GM19324 (cell line): ENCODE results near the gene HERC3.
"Not testable (repeated sequence)": the region's sequence is repeated elsewhere in the genome, so short reads cannot be mapped to it uniquely, and the experiment has no call there.

Source experiments
- ATAC-seq: cut with Tn5 transposase; IDR thresholded peaks from one replicate; pipeline ENCODE4 v1.9.1; 2021; ENCODE audit warnings: mild to moderate bottlenecking, moderate library complexity; ENCODE audit not compliant: unreplicated experiment, low FRiP score

HERC3 gene

GRCh38 chr4:88605736-88606135, 13.5 kb downstream of the HERC3 start:
- no peak for ATAC-seq

GRCh38 chr4:88606832-88607231, 14.6 kb downstream of the HERC3 start:
- no peak for ATAC-seq

- ATAC-seq: no peak
Measured at GRCh38 chr4:88609387-88609786, 17.1 kb downstream of the HERC3 start.

DNA sequence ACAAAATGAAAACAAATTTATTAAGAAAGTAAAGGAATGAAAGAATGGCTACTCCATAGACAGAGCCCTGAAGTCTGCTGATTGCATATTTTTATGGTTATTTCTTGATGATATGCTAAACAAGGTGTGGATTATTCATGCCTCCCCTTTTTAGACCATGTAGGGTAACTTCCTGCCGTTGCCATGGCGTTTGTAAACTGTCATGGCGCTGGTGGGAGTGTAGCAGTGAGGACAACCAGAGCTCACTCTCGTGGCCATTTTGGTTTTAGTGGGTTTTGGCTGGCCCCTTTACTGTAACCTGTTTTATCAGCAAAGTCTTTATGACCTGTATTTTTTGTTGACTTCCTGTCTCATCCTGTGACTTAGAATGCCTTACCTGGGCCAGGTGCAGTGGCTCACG, 17.5 kb downstream of the HERC3 start:
- not testable (repeated sequence) for ATAC-seq

GRCh38 chr4:88610771-88611170, 18.5 kb downstream of the HERC3 start:
- no peak for ATAC-seq

DNA sequence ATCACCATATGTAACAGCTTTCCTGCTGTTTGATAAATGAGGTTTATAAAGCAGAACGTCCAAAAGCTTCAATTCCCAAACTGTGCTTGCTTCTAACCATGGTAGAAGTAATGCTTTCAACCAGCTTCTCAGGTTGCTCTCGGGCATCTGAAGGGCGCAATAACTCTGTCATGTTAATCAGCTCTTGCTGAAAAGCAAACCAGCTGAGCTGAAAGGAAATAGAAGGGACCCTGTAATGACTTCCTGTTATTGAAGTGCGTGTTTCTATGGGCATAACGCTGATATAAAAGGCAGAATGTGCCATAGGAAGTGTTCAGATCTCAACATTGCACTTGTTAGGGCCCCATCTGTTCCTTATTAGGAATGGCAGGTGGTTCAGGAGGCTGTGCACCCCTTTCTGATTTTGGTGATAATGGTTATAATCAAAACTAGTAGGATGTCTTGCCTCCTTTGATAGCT, 21.2 kb downstream of the HERC3 start:
- ATAC-seq: peak; percentile 53

- ATAC-seq: no peak
Measured at GRCh38 chr4:88614058-88614457, 21.8 kb downstream of the HERC3 start.

GRCh38 chr4:88616275-88617150, 24.2 kb downstream of the HERC3 start:
- no peak for ATAC-seq

DNA sequence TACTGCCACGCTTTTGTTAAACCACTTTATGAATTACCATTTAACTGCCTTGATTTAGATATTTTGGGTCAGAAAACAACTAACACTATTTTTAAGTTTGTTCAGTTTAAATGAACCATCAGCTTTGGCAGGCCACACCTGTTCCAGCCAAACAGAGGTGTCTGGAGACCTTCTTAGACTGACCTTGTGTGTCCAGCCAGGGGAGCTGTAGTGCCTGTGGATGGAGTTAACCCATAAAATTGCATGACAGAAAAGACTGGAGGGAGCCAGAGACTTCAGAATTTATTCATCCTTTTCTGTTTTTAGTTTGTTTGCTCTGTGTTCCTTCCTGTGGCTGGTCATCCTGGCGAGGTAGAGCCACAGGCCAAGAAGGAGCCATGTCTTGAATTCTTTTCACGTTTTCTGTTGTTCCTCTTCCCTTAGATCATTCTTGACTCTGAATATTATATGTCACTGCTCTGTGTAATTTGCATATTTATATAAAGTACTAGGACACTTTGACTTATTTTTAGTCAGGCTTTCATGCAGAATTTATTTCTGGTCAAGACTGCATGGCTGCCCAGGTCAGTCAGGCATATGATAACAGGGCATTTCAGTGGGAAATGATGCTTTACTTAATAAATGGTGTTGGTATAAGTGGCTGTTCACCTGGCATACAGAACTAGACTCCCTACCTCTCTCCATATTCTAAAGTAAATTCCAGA, 26.7 kb downstream of the HERC3 start:
- ATAC-seq: no peak

DNA sequence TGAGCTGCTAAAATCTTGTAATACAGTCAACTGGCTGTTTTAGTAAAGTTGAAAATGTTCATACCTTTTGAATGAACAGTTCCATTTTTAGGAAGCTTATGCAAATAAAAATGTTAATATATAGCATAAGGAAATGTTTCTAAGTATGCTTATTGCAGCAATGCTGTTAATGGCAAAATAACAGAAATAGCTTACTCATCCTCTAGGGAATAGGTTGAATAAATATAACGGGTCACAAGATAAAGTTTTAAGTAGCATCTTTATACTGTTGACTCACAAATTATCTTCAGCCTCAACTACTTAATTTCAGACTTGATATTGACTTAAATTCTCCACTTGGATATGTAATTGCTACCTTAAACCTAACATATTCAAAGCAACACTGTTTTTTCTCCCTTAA, 27.7 kb downstream of the HERC3 start:
- ATAC-seq: no peak

DNA sequence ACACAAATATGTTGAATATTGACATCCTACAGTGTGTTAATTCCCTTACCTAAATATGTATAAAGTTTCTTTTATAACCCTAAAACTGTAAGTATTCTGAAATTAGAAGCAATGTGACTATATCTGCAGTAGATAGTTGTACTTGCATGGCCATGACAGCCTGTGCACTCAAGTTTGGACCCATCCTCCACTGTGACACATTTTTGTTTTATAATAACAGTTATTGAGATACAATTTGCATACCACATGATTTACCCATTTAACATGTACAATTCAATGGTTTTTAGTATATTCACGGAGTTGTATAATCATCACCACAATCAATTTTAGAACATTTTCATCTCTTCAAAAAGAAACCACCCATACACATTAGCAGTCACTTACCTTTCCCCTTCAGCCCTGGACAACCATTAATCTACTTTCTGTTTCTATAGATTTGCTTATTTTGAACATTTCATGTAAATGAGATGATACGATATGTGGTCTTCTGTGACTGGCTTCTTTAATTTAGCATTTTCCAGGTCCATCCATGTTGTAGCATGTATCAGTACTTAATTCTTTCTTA, 29.6 kb downstream of the HERC3 start:
- no peak for ATAC-seq

DNA sequence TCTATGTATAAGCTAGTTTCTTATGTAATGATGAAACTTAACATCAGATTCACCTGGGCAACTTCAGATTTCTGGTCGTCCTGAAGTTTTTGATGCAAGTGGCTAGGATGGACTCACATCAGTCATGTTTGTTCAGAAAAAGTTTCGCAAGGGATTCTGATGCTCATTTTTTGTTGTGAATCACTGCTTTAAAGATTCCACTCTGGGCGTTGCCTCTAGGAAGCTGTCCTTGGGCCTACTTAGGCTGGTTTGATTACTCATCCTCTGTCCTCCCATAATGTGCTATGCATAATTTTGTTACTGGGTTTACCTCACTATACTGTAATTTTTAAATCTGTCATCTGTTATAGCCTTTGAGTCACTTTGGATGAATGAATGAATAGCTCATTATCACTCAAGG, 30.8 kb downstream of the HERC3 start:
- no peak for ATAC-seq

DNA sequence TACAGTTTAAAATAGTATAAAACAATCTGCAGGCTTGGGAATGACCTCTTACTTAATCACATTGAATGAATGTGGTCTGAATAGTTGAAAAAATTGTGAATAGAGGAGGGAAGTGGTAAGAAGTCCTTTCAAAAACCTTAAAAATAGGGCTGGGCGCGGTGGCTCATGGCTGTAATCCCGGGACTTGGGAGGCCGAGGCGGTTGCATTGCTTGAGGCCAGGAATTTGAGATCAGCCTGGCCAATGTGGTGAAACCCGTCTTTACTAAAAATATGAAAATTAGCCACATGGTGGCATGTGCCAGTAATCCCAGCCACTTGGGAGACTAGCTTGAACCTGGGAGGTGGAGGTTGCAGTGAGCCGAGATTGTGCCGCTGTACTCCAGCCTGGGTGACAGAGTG, 36.5 kb downstream of the HERC3 start:
- no peak for ATAC-seq

DNA sequence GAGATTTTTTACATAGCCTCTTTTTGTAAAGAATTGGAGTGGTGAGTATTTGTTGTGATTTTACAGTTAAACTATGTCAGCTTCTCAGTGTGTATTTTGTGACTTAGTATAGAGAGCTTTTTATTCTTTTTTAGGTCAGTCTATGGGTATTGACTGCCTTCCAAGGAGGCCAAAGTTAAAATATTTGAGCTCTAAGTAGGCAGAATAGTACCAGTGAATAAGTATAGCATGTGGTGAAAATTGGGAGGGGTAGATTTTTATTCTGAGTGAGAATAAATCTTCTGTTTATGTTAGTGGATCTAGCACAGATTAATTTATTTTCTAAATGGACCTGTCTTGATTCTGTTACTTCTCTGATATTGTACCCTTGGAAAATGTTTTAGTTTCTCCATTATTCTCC, 37.5 kb downstream of the HERC3 start:
- no peak for ATAC-seq

GRCh38 chr4:88630756-88631155, 38.5 kb downstream of the HERC3 start:
- no peak for ATAC-seq

DNA sequence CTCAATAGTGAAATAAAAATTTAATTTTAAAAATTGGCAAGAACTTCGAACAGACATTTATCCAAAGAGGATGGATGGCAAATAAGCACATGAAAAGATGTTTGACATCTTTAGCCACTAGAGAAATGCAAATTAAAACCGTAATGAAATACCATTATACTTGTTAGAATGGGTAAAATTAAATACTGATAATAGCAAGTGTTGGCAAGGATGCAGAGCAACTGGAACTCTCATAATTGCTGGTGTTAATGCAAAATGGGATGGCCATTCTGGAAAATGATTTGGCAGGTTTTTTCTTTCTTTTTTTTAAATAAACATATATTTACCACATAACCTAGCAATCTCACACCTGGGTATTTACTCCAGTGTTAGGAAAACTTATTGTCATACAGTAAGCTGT, 51.7 kb downstream of the HERC3 start:
- ATAC-seq: no peak

DNA sequence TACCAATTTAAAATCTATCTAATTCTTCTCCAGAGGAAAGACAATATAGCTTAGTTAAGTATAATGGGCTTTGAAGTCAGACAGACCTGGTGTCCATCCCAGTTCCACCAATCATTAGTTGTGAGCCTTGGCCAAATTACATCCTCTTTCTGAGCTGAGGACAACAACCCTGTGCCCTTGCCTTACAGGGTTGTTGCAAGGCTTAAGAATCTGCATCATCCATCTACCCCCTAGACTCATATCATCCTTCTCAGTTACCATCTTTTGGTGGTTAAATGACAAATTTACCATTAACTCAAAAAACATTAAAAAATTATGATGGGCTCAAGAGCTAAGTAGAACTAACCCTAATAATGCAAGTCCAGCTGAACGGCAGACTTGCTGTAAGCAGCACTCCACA, 53.7 kb downstream of the HERC3 start:
- no peak for ATAC-seq

- ATAC-seq: no peak
Measured at GRCh38 chr4:88646528-88647280, 54.4 kb downstream of the HERC3 start.

DNA sequence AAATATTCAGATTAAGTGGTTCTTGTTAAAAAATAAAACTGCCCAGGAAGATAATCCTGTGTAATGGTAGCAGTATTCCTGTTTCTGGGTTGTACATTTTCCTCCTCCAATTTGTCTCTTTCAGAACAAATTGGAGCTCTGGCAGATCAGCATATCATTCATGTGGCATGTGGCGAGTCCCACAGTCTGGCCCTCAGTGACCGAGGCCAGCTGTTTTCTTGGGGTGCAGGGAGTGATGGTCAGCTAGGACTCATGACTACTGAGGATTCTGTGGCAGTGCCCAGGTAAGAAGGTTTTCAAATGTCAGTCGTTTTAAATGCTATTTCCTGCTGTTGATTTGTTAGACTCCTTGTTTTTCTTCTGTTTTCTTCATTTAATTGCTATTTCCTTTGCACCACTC, 57.4 kb downstream of the HERC3 start:
- ATAC-seq: no peak

DNA sequence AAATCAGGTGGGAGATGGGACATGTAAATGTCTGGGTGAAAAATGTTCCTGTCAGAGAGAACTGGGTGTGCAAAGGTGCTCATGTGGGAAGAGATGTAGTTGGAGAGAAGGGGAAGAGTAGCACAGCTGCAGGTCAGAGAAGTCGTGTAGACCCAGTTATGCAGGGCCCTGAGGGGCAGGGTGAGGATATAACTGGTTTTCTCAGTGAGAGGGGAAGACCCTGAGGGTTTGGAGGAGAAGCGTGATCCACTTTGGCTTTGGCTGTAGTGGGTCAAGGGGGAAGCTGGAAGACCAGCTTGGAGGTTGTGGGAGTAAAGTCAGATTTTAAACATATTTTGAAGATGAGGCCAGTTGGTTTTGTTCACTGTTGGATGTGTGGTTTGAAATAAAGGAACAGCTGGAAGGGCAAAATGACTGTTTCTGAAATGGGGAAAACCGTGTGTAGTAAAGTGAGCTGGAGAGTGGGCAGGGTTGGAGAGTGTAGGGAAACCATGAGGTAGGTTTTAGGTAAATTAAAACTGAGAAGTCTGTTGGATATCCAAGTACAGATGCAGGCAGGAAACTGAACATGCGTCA, 61.2 kb downstream of the HERC3 start:
- no peak for ATAC-seq
